HepG2 (cell line): ENCODE data around the gene RICTOR. TPM values are rescaled to one million over a fixed set of nuclear protein-coding genes. Genes with fewer than 3 reads are reported as not detected.

Experiments used
- ARNT ChIP-seq: fragments of 450-650 bp; IDR thresholded peaks from 2 replicates; pipeline ENCODE4 v1.6.1; 2017
- ATAD3A ChIP-seq: sonication (generic); formaldehyde crosslinking; IDR thresholded peaks from 2 replicates; pipeline ENCODE4 v1.4.0; 2020; ENCODE audit warnings: missing genetic modification reagents
- BCL6 ChIP-seq: IDR thresholded peaks from 2 replicates; pipeline ENCODE4 v1.6.1; 2016; ENCODE audit warnings: missing genetic modification reagents, missing compliant biosample characterization
- ELF1 ChIP-seq: sonication (generic); formaldehyde crosslinking; IDR thresholded peaks from 2 replicates; pipeline ENCODE4 v1.4.0; 2020; ENCODE audit warnings: missing genetic modification reagents
- ERF ChIP-seq: IDR thresholded peaks from 2 replicates; pipeline ENCODE4 v1.6.1; 2018; ENCODE audit warnings: missing biosample characterization, missing genetic modification reagents
- FLYWCH1 ChIP-seq: sonication (generic); formaldehyde crosslinking; IDR thresholded peaks from 2 replicates; pipeline ENCODE4 v1.8.1; 2023; ENCODE audit warnings: mild to moderate bottlenecking, missing genetic modification reagents
- FOXO1 ChIP-seq: sonication (generic); formaldehyde crosslinking; IDR thresholded peaks from 2 replicates; pipeline ENCODE4 v1.4.0; 2020; ENCODE audit warnings: missing genetic modification reagents
- HOXA9 ChIP-seq: sonication (generic); formaldehyde crosslinking; IDR thresholded peaks from 2 replicates; pipeline ENCODE4 v1.8.1; 2022; ENCODE audit warnings: missing genetic modification reagents, mild to moderate bottlenecking, moderate library complexity, borderline replicate concordance
- NFE2 ChIP-seq: sonication (generic); formaldehyde crosslinking; IDR thresholded peaks from 2 replicates; pipeline ENCODE4 v1.4.0; 2020; ENCODE audit warnings: missing genetic modification reagents
- PHF5A ChIP-seq: IDR thresholded peaks from one replicate; pipeline ENCODE4 v1.6.1; 2018; ENCODE audit warnings: low read depth, missing genetic modification reagents; ENCODE audit not compliant: unreplicated experiment
- RARA ChIP-seq: IDR thresholded peaks from 2 replicates; pipeline ENCODE4 v1.6.1; 2016; ENCODE audit warnings: missing genetic modification reagents, missing compliant biosample characterization
- SATB2 ChIP-seq: sonication (generic); formaldehyde crosslinking; IDR thresholded peaks from 2 replicates; pipeline ENCODE4 v1.5.0; 2020; ENCODE audit warnings: missing genetic modification reagents
- ZNF441 ChIP-seq: sonication (generic); formaldehyde crosslinking; IDR thresholded peaks from 2 replicates; pipeline ENCODE4 v1.7.0; 2021; ENCODE audit warnings: missing genetic modification reagents, borderline replicate concordance
- polyA plus RNA-seq, 8 experiments: library from polyadenylated mRNA; depleted of rRNA in 3 of 8; stranded (reverse) in 7 of 8; unstranded in 1 of 8; fragments of >200 nt; fragmentation: Illumina TruSeq in 4 of 8; extraction: Trizol in 4 of 8; gene quantifications; 2 replicates each; pipeline versions ENCODE4 v1.2.1 to v1.2.3, GENCODE V29; 2011 to 2016; ENCODE audit warnings: low read depth in 4 of 8, missing spikeins in 1 of 8, mixed read lengths in 1 of 8; ENCODE audit not compliant: insufficient read depth in 1 of 8
- total RNA-seq, 5 experiments: library from RNA; depleted of rRNA; stranded (reverse); fragments of >200 nt; fragmentation: Illumina TruSeq; extraction: Trizol; gene quantifications; 2 replicates each; pipeline ENCODE4 v1.2.3, GENCODE V29; 2016; ENCODE audit warnings: low read depth in 1 of 5
- TF ChIP-seq, protein P1 (sequence below): sonication (generic); formaldehyde crosslinking; IDR thresholded peaks from 2 replicates; pipeline ENCODE4 v1.4.0; 2020; ENCODE audit warnings: mild to moderate bottlenecking, missing genetic modification reagents
- TF ChIP-seq, protein P2 (sequence below): sonication (generic); formaldehyde crosslinking; IDR thresholded peaks from one replicate; pipeline ENCODE4 v1.5.1; 2020; ENCODE audit warnings: mild to moderate bottlenecking, missing genetic modification reagents; ENCODE audit errors: not compliant biosample characterization
- TF ChIP-seq, protein P3 (sequence below): sonication (generic); formaldehyde crosslinking; IDR thresholded peaks from 2 replicates; pipeline ENCODE4 v1.8.0; 2022; ENCODE audit warnings: mild to moderate bottlenecking, missing genetic modification reagents
- TF ChIP-seq, protein P4 (sequence below): IDR thresholded peaks from 2 replicates; pipeline ENCODE4 v1.6.1; 2012; ENCODE audit warnings: low read depth, low read length, improper control_type of control experiment

RICTOR gene
- total and polyA plus RNA-seq, 2 of the 13 experiments (the other 11 are each of a cell fraction or from before 2014, with no cell fraction given) = 10.7 to 15.4 TPM

DNA sequence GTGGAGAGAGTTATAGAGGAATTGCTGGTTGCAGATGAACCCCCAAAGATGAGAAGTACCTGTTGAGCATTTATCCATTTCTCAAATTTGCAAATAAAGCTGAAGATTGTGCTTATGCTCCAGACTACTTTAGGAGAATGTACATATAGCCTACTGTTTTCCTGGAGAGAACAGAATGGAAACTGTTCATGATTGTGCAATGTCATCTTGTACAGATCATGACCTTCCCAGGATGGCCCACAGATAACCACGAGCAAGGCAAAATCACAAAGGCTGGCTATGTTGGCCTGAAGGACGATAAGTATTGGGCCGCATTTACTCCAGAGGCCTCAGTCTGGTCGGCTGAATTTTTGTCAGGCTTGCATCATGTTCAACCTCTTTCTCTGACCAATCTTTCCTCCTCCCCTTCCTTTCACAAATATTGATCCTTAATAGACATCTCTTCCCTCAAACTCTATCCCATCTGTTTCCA lies 28.5 kb upstream of the RICTOR start (continued):
- TF ChIP-seq, protein P1, sequence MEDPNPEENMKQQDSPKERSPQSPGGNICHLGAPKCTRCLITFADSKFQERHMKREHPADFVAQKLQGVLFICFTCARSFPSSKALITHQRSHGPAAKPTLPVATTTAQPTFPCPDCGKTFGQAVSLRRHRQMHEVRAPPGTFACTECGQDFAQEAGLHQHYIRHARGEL = no peak
- TF ChIP-seq, protein P2, sequence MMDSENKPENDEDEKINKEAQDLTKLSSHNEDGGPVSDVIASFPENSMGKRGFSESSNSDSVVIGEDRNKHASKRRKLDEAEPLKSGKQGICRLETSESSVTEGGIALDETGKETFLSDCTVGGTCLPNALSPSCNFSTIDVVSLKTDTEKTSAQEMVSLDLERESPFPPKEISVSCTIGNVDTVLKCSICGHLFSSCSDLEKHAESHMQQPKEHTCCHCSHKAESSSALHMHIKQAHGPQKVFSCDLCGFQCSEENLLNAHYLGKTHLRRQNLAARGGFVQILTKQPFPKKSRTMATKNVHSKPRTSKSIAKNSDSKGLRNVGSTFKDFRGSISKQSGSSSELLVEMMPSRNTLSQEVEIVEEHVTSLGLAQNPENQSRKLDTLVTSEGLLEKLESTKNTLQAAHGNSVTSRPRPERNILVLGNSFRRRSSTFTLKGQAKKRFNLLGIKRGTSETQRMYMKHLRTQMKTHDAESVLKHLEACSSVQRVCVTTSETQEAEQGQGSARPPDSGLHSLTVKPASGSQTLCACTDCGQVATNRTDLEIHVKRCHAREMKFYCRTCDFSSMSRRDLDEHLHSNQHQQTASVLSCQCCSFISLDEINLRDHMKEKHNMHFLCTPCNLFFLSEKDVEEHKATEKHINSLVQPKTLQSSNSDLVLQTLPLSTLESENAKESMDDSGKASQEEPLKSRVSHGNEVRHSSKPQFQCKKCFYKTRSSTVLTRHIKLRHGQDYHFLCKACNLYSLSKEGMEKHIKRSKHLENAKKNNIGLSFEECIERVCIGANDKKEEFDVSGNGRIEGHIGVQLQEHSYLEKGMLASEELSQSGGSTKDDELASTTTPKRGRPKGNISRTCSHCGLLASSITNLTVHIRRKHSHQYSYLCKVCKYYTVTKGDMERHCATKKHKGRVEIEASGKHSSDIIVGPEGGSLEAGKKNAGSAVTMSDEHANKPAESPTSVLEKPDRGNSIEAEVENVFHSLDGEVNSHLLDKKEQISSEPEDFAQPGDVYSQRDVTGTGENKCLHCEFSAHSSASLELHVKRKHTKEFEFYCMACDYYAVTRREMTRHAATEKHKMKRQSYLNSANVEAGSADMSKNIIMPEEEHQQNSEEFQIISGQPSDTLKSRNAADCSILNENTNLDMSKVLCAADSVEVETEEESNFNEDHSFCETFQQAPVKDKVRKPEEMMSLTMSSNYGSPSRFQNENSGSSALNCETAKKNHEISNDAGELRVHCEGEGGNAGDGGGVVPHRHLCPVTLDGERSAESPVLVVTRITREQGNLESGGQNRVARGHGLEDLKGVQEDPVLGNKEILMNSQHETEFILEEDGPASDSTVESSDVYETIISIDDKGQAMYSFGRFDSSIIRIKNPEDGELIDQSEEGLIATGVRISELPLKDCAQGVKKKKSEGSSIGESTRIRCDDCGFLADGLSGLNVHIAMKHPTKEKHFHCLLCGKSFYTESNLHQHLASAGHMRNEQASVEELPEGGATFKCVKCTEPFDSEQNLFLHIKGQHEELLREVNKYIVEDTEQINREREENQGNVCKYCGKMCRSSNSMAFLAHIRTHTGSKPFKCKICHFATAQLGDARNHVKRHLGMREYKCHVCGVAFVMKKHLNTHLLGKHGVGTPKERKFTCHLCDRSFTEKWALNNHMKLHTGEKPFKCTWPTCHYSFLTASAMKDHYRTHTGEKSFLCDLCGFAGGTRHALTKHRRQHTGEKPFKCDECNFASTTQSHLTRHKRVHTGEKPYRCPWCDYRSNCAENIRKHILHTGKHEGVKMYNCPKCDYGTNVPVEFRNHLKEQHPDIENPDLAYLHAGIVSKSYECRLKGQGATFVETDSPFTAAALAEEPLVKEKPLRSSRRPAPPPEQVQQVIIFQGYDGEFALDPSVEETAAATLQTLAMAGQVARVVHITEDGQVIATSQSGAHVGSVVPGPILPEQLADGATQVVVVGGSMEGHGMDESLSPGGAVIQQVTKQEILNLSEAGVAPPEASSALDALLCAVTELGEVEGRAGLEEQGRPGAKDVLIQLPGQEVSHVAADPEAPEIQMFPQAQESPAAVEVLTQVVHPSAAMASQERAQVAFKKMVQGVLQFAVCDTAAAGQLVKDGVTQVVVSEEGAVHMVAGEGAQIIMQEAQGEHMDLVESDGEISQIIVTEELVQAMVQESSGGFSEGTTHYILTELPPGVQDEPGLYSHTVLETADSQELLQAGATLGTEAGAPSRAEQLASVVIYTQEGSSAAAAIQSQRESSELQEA (CRISPR knock-in tag) = no peak
- TF ChIP-seq FOXO1 (CRISPR knock-in tag) (peak; percentile 58), ZNF441 (CRISPR knock-in tag) (no peak), BCL6 (peak; percentile 99), ERF (CRISPR knock-in tag) (peak; percentile 56; the same call in 1 of the 2 replicates), PHF5A (CRISPR knock-in tag) (peak; percentile 61), ELF1 (CRISPR knock-in tag) (no peak), SATB2 (no peak), NFE2 (CRISPR knock-in tag) (no peak), RARA (peak; percentile 93), ARNT (no peak), HOXA9 (no peak), FLYWCH1 (CRISPR knock-in tag) (no peak), ATAD3A (CRISPR knock-in tag) (no peak)
- TF ChIP-seq, protein P3, sequence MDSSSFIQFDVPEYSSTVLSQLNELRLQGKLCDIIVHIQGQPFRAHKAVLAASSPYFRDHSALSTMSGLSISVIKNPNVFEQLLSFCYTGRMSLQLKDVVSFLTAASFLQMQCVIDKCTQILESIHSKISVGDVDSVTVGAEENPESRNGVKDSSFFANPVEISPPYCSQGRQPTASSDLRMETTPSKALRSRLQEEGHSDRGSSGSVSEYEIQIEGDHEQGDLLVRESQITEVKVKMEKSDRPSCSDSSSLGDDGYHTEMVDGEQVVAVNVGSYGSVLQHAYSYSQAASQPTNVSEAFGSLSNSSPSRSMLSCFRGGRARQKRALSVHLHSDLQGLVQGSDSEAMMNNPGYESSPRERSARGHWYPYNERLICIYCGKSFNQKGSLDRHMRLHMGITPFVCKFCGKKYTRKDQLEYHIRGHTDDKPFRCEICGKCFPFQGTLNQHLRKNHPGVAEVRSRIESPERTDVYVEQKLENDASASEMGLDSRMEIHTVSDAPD (CRISPR knock-in tag) = 0 out of 2 replicates have a peak, but pooled peaks have one; percentile 43
- TF ChIP-seq, protein P4, sequence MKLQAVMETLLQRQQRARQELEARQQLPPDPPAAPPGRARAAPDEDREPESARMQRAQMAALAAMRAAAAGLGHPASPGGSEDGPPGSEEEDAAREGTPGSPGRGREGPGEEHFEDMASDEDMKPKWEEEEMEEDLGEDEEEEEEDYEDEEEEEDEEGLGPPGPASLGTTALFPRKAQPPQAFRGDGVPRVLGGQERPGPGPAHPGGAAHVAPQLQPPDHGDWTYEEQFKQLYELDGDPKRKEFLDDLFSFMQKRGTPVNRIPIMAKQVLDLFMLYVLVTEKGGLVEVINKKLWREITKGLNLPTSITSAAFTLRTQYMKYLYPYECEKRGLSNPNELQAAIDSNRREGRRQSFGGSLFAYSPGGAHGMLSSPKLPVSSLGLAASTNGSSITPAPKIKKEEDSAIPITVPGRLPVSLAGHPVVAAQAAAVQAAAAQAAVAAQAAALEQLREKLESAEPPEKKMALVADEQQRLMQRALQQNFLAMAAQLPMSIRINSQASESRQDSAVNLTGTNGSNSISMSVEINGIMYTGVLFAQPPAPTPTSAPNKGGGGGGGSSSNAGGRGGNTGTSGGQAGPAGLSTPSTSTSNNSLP = no peak
